Endothelial cell of umbilical vein (primary cell): ENCODE results near the gene CEP95.

Experiments used
- CTCF ChIP-seq, 2 donors: IDR thresholded peaks; 1 replicate in 1 of 2; 2 replicates in 1 of 2; pipeline ENCODE4 v1.5.1; 2011; ENCODE audit warnings: low read length in 2 of 2, mild to moderate bottlenecking in 2 of 2, moderate library complexity in 2 of 2, control low read depth in 1 of 2, inconsistent platforms in 1 of 2, low read depth in 1 of 2; ENCODE audit not compliant: insufficient read depth in 1 of 2; ENCODE audit errors: extremely low read depth in 1 of 2
- POLR2A ChIP-seq: IDR thresholded peaks from 2 replicates; pipeline ENCODE4 v1.6.1; 2012; ENCODE audit warnings: low read depth, mild to moderate bottlenecking, control low read depth, low read length

DNA sequence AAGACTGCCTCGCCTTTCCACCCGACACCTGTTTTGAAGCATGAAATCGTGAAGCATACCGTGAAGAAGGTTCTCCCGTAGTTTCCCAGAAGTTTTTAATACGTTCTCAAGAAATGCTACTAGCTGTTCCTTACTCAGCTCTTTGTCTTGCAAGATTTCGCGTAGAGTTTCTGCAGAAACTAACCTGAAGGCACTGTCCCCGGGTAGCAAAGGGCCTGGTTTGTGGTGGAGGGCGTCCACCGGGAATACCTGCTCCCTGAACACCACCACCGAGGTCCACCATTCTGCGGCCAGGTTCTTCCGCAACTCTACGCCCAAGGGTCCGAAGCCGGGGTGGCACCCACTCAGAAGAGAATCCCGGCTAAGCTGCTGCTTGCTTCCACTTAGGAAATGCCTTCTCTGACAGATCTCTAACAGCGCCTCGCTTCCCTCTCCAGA is 10.4 kb upstream of the CEP95 start:
- no peak for TF ChIP-seq CTCF (IDR thresholded peaks at IDR 0.05; ENCODE audit: extremely low read depth in 1 of 2, insufficient read depth in 1 of 2, low read depth in 1 of 2, low read length in 2 of 2)
- TF ChIP-seq POLR2A: no peak
